DND-41 (cell line): Measurements from ENCODE around the gene ARL16.
A peak's percentile ranks its signal among the peaks of the same experiment; 100 is the strongest.

Source experiments
- ATAC-seq: fragments of 200-7000 bp; cut with Tn5 transposase; 3 replicates; pipeline ENCODE4 v1.9.1; 2021; ENCODE audit warnings: low read depth; ENCODE audit not compliant: insufficient read depth
- DNase-seq: peaks from one replicate; pipeline ENCODE4 v3.0.0-alpha.2; 2020
- H2AFZ ChIP-seq: 2 replicates; pipeline ENCODE4 v1.6.0; 2012; ENCODE audit warnings: low read depth, low read length
- H3K27ac ChIP-seq: 2 replicates; pipeline ENCODE4 v1.5.1; 2012; ENCODE audit warnings: low read length, inconsistent platforms
- H3K27me3 ChIP-seq: fragments of 200-600 bp; sonication (generic); 2 replicates; pipeline ENCODE4 v1.6.0; 2012; ENCODE audit warnings: low read length, mild to moderate bottlenecking, inconsistent platforms; ENCODE audit not compliant: insufficient read depth, poor library complexity
- H3K36me3 ChIP-seq: 2 replicates; pipeline ENCODE4 v1.5.1; 2012; ENCODE audit warnings: low read length, inconsistent platforms; ENCODE audit not compliant: insufficient read depth
- H3K4me1 ChIP-seq: 2 replicates; pipeline ENCODE4 v1.5.1; 2012; ENCODE audit warnings: mild to moderate bottlenecking, low read length; ENCODE audit not compliant: insufficient read depth
- H3K4me2 ChIP-seq: 2 replicates; pipeline ENCODE4 v1.6.0; 2012; ENCODE audit warnings: mild to moderate bottlenecking, moderate library complexity, low read length, inconsistent platforms; ENCODE audit not compliant: insufficient read depth
- H3K4me3 ChIP-seq, 2 experiments: fragments of 200-600 bp in 1 of 2; shearing (Covaris generic) in 1 of 2; 2 replicates each; pipeline ENCODE4 v1.5.1; 2012 to 2016; ENCODE audit warnings: inconsistent platforms in 2 of 2, low read length in 2 of 2, mild to moderate bottlenecking in 2 of 2, low read depth in 1 of 2, moderate library complexity in 1 of 2
- H3K79me2 ChIP-seq: 2 replicates; pipeline ENCODE4 v1.6.0; 2012; ENCODE audit warnings: low read length, inconsistent platforms; ENCODE audit not compliant: insufficient read depth
- H3K9ac ChIP-seq: 2 replicates; pipeline ENCODE4 v1.6.0; 2012; ENCODE audit warnings: low read depth, mild to moderate bottlenecking, inconsistent platforms, low read length, moderate library complexity
- H3K9me3 ChIP-seq: 2 replicates; pipeline ENCODE4 v1.5.1; 2012; ENCODE audit warnings: low read length, moderate library complexity, mild to moderate bottlenecking, inconsistent platforms; ENCODE audit not compliant: insufficient read depth, severe bottlenecking
- H4K20me1 ChIP-seq: 2 replicates; pipeline ENCODE4 v1.6.0; 2012; ENCODE audit warnings: low read length; ENCODE audit not compliant: insufficient read depth
- CTCF ChIP-seq: IDR thresholded peaks from 2 replicates; pipeline ENCODE4 v1.5.1; 2012; ENCODE audit warnings: borderline replicate concordance, low read length, moderate library complexity, mild to moderate bottlenecking; ENCODE audit not compliant: poor library complexity, severe bottlenecking; ENCODE audit errors: extremely low read depth
- EZH2 ChIP-seq: IDR thresholded peaks from 3 replicates; pipeline ENCODE4 v1.6.1; 2012; ENCODE audit warnings: borderline replicate concordance, low read depth, mild to moderate bottlenecking, moderate library complexity, low read length, inconsistent platforms; ENCODE audit not compliant: severe bottlenecking

ARL16 gene

DNA sequence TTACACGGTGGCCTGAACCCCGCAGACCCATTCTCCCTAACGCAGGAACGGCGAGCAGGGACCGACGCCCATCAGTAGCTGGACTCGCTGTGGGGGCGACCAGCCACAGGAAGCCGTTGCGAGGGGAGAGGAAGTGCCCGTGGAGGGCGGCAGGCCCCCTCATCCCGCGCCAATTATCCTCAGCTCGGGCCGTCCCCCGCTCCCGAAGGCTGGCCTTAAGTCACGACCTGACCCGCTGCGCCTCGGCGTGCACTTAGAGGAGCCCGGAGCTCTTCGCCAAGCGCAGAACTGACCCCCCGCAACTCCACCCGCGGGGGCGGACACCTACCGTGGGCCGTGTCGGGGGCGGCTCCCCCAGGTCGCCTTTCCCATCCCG lies 401 bp downstream of the ARL16 start:
- TF ChIP-seq CTCF (no peak), EZH2 (no peak)
- ATAC-seq: peak; percentile 13
- Histone ChIP-seq H3K4me2 (peak overlapping the region; percentile 79), H3K9ac (peak overlapping the region; percentile 97), H3K4me1 (peaks cover 46% of the 10 kb centered on the region), H3K4me3 (peak overlapping the region; percentile 83 to 95), H3K27ac (peak overlapping the region; percentile 86), H3K36me3 (peaks cover 54% of the 10 kb centered on the region), H3K9me3 (no peaks in the 10 kb centered on the region), H3K79me2 (peaks cover 74% of the 10 kb centered on the region), H4K20me1 (peaks cover 45% of the 10 kb centered on the region), H2AFZ (peak overlapping the region; percentile 90), H3K27me3 (no peaks in the 10 kb centered on the region)
- no peak for DNase-seq

GRCh38 chr17:81682565-81683207 lies 911 bp downstream of the ARL16 start:
- Histone ChIP-seq H3K4me2 (peak overlapping the region; percentile 79), H4K20me1 (peaks cover 41% of the 10 kb centered on the region), H3K9ac (peak overlapping the region; percentile 97), H3K79me2 (peaks cover 70% of the 10 kb centered on the region), H3K4me3 (peak overlapping the region; percentile 83 to 95), H3K9me3 (no peaks in the 10 kb centered on the region), H3K4me1 (peaks cover 46% of the 10 kb centered on the region), H3K36me3 (peaks cover 49% of the 10 kb centered on the region), H3K27me3 (no peaks in the 10 kb centered on the region), H3K27ac (peak overlapping the region; percentile 86), H2AFZ (peak overlapping the region; percentile 90)
- no peak for TF ChIP-seq CTCF
- no peak for TF ChIP-seq EZH2
- DNase-seq (no peak), ATAC-seq (no peak)

GRCh38 chr17:81681672-81682071 lies 1.9 kb downstream of the ARL16 start:
- no peaks in the 10 kb centered on the region for H3K9me3 ChIP-seq
- no peak overlapping the region for H2AFZ ChIP-seq
- DNase-seq: no peak
- peak overlapping the region; percentile 79; the same call in 1 of the 2 replicates for H3K4me2 ChIP-seq
- no peak overlapping the region; the same call in 1 of the 2 replicates for H3K9ac ChIP-seq
- no peak for ATAC-seq
- peaks cover 39% of the 10 kb centered on the region for H3K36me3 ChIP-seq
- TF ChIP-seq CTCF: no peak
- no peak for TF ChIP-seq EZH2
- H4K20me1 ChIP-seq: peaks cover 35% of the 10 kb centered on the region
- H3K27me3 ChIP-seq: no peaks in the 10 kb centered on the region
- peaks cover 40% of the 10 kb centered on the region for H3K4me1 ChIP-seq
- H3K4me3 ChIP-seq: no peak overlapping the region
- H3K27ac ChIP-seq: no peak overlapping the region
- H3K79me2 ChIP-seq: peaks cover 60% of the 10 kb centered on the region
